H1 (cell line): ENCODE results near the gene ATP8B3. TPM values are rescaled to one million over a fixed set of nuclear protein-coding genes. Genes with fewer than 3 reads are reported as not detected.

Source experiments
- BACH1 ChIP-seq: IDR thresholded peaks from 2 replicates; pipeline ENCODE4 v1.6.1; 2012; ENCODE audit warnings: low read length, improper control_type of control experiment
- CHD2 ChIP-seq: IDR thresholded peaks from 2 replicates; pipeline ENCODE4 v1.6.1; 2012; ENCODE audit warnings: low read length, improper control_type of control experiment
- EZH2 ChIP-seq: fragments of 200-600 bp; sonication (generic); IDR thresholded peaks from 2 replicates; pipeline ENCODE4 v1.7.1; 2012; ENCODE audit warnings: low read depth, mild to moderate bottlenecking, moderate library complexity, low read length, inconsistent platforms; ENCODE audit not compliant: severe bottlenecking
- FOSL1 ChIP-seq: IDR thresholded peaks from 2 replicates; pipeline ENCODE4 v1.6.1; 2011; ENCODE audit warnings: mild to moderate bottlenecking, low read depth, low read length, moderate library complexity; ENCODE audit not compliant: insufficient read depth
- HDAC2 ChIP-seq, 2 experiments: fragments of 300-600 bp in 1 of 2; sonication (generic) in 1 of 2; IDR thresholded peaks; 2 replicates each; pipeline ENCODE4 v1.6.1; 2011 to 2012; ENCODE audit warnings: low read depth in 2 of 2, low read length in 2 of 2, mild to moderate bottlenecking in 2 of 2, moderate library complexity in 2 of 2, borderline replicate concordance in 1 of 2, inconsistent platforms in 1 of 2
- KDM1A ChIP-seq: fragments of 200-600, 300-600 bp; sonication (generic); IDR thresholded peaks from 2 replicates; pipeline ENCODE4 v1.7.1; 2016; ENCODE audit warnings: mild to moderate bottlenecking, low read length, borderline replicate concordance
- KDM5A ChIP-seq: fragments of 200-600 bp; IDR thresholded peaks from 2 replicates; pipeline ENCODE4 v1.7.1; 2012; ENCODE audit warnings: mild to moderate bottlenecking, low read length, inconsistent platforms, mixed read lengths
- MAFK ChIP-seq: IDR thresholded peaks from 2 replicates; pipeline ENCODE4 v1.6.1; 2012; ENCODE audit warnings: low read depth, mild to moderate bottlenecking, improper control_type of control experiment, low read length
- PHF8 ChIP-seq: fragments of 200-600 bp; sonication (generic); conservative IDR thresholded peaks from 2 replicates; pipeline ENCODE4 v1.7.1; 2012; ENCODE audit warnings: low read depth, mild to moderate bottlenecking, inconsistent platforms, low read length, moderate library complexity
- RAD21 ChIP-seq, 2 experiments: IDR thresholded peaks in 1 of 2; conservative IDR thresholded peaks in 1 of 2; 2 replicates each; pipeline ENCODE4 v1.6.1; 2011; ENCODE audit warnings: low read depth in 2 of 2, low read length in 2 of 2, improper control_type of control experiment in 1 of 2, inconsistent platforms in 1 of 2, mild to moderate bottlenecking in 1 of 2, moderate library complexity in 1 of 2
- RBBP5 ChIP-seq: IDR thresholded peaks from 2 replicates; pipeline ENCODE4 v1.7.1; 2012; ENCODE audit warnings: low read depth, mild to moderate bottlenecking, inconsistent platforms, low read length, moderate library complexity, borderline replicate concordance
- SP2 ChIP-seq: IDR thresholded peaks from 2 replicates; pipeline ENCODE4 v1.6.1; 2012; ENCODE audit warnings: mild to moderate bottlenecking, low read length, inconsistent platforms
- TAF1 ChIP-seq: IDR thresholded peaks from 2 replicates; pipeline ENCODE4 v1.6.1; 2011; ENCODE audit warnings: mild to moderate bottlenecking, low read depth, low read length
- TAF7 ChIP-seq: optimal IDR thresholded peaks from 2 replicates; pipeline ENCODE3; 2011; ENCODE audit warnings: low read depth, mild to moderate bottlenecking, inconsistent platforms, low read length, moderate library complexity, borderline replicate concordance
- TBP ChIP-seq: IDR thresholded peaks from 2 replicates; pipeline ENCODE4 v1.6.1; 2011; ENCODE audit warnings: low read depth, low read length, improper control_type of control experiment
- TEAD4 ChIP-seq: IDR thresholded peaks from 2 replicates; pipeline ENCODE4 v1.6.1; 2012; ENCODE audit warnings: low read depth, low read length, inconsistent platforms, mixed read lengths
- ZNF274 ChIP-seq: IDR thresholded peaks from 2 replicates; pipeline ENCODE4 v1.7.0; 2012; ENCODE audit warnings: low read length, borderline replicate concordance; ENCODE audit errors: extremely low read depth
- polyA plus RNA-seq, 7 experiments: library from polyadenylated mRNA; depleted of rRNA in 3 of 7; stranded (reverse) in 5 of 7; unstranded in 2 of 7; fragments of >200 nt in 5 of 7; fragments of 200-250 nt in 2 of 7; gene quantifications; 1 replicate in 5 of 7; 2 replicates in 1 of 7; 4 replicates in 1 of 7; pipeline versions ENCODE4 v1.2.1 to v1.2.3, GENCODE V29; 2011 to 2013; ENCODE audit warnings: missing spikeins in 2 of 7, mixed read lengths in 2 of 7
- total RNA-seq: library from RNA; stranded (reverse); fragmentation: NEBNext Ultra II Directional; extraction: Animal tissue kit (Norgen Biotek cat#: 25700); gene quantifications from 2 replicates; pipeline ENCODE4 v1.2.1, GENCODE V29; 2021
- TF ChIP-seq, protein P1 (sequence below): IDR thresholded peaks from 2 replicates; pipeline ENCODE4 v1.6.1; 2011; ENCODE audit warnings: low read depth, mild to moderate bottlenecking, low read length; ENCODE audit not compliant: insufficient read depth
- TF ChIP-seq, protein P2 (sequence below): IDR thresholded peaks from 2 replicates; pipeline ENCODE4 v1.6.1; 2012; ENCODE audit warnings: inconsistent platforms
- TF ChIP-seq, protein P3 (sequence below), 3 experiments: IDR thresholded peaks; 1 replicate in 2 of 3; 2 replicates in 1 of 3; pipeline versions ENCODE4 v1.5.1 to v1.6.1; 2011; ENCODE audit warnings: low read length in 3 of 3, mild to moderate bottlenecking in 3 of 3, inconsistent platforms in 2 of 3, low read depth in 1 of 3, moderate library complexity in 1 of 3; ENCODE audit not compliant: insufficient read depth in 1 of 3; ENCODE audit errors: control extremely low read depth in 1 of 3

ATP8B3 gene
- total and polyA plus RNA-seq, 2 of the 8 experiments (the other 6 are each of a cell fraction or from before 2014, with no cell fraction given) = 4.1 to 9.3 TPM

DNA sequence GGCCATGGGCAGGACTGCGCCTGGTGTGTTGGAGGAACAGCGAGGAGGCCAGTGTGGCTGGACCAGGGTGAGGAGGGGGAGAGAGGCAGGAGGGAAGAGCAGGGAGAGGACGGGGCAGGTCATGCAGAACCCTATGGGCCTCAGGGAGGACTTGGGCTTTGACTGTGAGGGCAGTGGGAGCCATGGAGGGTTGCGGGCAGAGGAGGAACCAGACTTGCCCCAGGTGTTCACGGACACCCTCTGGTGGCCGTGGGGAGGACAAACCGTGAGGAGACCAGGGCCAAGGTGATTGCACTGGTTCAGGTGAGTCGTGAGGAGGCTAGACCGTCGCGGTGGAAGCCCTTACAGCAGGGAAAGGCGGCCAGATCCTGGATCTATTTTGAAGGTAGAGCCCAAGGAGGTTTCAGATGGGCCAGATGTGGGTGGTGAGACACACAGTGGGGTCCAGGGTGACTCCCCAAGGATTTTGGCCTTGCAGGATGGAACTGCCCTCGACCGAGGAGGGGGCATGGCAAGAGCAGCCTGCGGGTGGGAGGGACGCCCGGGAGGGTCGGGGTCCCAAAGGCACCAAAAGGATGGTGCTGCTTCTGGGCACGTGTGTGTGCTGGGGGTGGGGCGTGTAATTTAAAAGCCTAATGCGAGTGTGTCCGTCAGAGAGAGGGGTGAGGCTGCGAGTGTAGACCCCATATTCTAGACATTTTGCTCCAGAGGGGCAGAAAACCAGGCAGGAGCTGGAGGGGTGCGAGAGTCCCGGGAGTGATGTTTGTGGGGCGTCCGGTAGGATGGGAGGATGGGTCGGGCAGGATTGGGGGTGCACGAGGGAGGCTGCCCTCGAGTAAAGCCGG lies 39.0 kb upstream of the ATP8B3 start (continued):
- no peak for TF ChIP-seq FOSL1
- no peak for TF ChIP-seq TAF7
- TF ChIP-seq KDM5A = no peak
- TF ChIP-seq PHF8 = no peak
- no peak for TF ChIP-seq EZH2
- TF ChIP-seq, protein P1, sequence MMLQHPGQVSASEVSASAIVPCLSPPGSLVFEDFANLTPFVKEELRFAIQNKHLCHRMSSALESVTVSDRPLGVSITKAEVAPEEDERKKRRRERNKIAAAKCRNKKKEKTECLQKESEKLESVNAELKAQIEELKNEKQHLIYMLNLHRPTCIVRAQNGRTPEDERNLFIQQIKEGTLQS = no peak
- peak; percentile 99 for TF ChIP-seq KDM1A
- TF ChIP-seq BACH1 = no peak
- TF ChIP-seq TAF1 = no peak
- TF ChIP-seq MAFK = no peak
- TF ChIP-seq, protein P2, sequence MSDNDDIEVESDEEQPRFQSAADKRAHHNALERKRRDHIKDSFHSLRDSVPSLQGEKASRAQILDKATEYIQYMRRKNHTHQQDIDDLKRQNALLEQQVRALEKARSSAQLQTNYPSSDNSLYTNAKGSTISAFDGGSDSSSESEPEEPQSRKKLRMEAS = 0 out of 2 replicates have a peak, but pooled peaks have one; percentile 24
- TF ChIP-seq SP2 = no peak
- no peak for TF ChIP-seq CHD2
- TF ChIP-seq TEAD4 = no peak
- peak in 1 of 2 experiments; percentile 92; a peak in 2 of 4 replicates for TF ChIP-seq HDAC2 (IDR thresholded peaks at IDR 0.05; ENCODE audit: borderline replicate concordance in 1 of 2, low read depth in 2 of 2, low read length in 2 of 2)
- TF ChIP-seq TBP = no peak
- TF ChIP-seq, protein P3, sequence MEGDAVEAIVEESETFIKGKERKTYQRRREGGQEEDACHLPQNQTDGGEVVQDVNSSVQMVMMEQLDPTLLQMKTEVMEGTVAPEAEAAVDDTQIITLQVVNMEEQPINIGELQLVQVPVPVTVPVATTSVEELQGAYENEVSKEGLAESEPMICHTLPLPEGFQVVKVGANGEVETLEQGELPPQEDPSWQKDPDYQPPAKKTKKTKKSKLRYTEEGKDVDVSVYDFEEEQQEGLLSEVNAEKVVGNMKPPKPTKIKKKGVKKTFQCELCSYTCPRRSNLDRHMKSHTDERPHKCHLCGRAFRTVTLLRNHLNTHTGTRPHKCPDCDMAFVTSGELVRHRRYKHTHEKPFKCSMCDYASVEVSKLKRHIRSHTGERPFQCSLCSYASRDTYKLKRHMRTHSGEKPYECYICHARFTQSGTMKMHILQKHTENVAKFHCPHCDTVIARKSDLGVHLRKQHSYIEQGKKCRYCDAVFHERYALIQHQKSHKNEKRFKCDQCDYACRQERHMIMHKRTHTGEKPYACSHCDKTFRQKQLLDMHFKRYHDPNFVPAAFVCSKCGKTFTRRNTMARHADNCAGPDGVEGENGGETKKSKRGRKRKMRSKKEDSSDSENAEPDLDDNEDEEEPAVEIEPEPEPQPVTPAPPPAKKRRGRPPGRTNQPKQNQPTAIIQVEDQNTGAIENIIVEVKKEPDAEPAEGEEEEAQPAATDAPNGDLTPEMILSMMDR (IDR thresholded peaks at IDR 0.05; ENCODE audit: control extremely low read depth in 1 of 3, insufficient read depth in 1 of 3, low read depth in 1 of 3, low read length in 3 of 3) = peak; percentile 48 to 75 (median 74)
- no peak for TF ChIP-seq ZNF274
- TF ChIP-seq RBBP5 = no peak
- TF ChIP-seq RAD21 (IDR thresholded peaks at IDR 0.05 in 1 of 2, conservative IDR thresholded peaks at IDR 0.05 in 1 of 2; ENCODE audit: low read depth in 2 of 2, low read length in 2 of 2) = peak in 1 of 2 experiments; percentile 8; a peak in 1 of 4 replicates
